ENCODE results near the gene MZT1. TPM values are rescaled to one million over a fixed set of nuclear protein-coding genes. Genes with fewer than 3 reads are reported as not detected.

The MZT1 gene
- total and polyA plus RNA-seq, 2 donors (not counting 1 experiment from before 2014, with no cell fraction given): 2.1 to 5.7 TPM

DNA sequence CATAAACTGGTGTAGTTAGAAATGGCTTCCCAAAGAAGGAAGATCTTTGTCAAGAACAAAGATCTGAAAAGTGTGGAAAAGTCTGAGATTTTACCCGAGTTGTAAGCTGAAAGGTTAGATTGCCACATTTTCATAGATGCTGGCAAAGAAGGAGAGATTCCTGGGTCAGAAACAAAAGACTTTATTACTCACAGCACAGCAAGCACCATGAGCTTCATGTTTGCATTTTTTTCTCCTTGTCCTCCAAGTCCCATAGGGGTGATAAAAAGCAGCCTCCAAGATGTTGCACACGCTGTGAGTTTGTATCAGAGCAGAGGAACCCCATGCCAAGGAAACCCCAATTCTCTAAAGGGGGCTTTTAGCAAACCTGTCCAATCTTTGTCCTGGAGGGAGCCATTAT, 29.3 kb downstream of the MZT1 start:
- no peak for TF ChIP-seq EZH2 (IDR thresholded peaks at IDR 0.05; ENCODE audit: borderline replicate concordance, insufficient read depth, low read depth, low read length, poor library complexity, severe bottlenecking)
- TF ChIP-seq, protein P1, sequence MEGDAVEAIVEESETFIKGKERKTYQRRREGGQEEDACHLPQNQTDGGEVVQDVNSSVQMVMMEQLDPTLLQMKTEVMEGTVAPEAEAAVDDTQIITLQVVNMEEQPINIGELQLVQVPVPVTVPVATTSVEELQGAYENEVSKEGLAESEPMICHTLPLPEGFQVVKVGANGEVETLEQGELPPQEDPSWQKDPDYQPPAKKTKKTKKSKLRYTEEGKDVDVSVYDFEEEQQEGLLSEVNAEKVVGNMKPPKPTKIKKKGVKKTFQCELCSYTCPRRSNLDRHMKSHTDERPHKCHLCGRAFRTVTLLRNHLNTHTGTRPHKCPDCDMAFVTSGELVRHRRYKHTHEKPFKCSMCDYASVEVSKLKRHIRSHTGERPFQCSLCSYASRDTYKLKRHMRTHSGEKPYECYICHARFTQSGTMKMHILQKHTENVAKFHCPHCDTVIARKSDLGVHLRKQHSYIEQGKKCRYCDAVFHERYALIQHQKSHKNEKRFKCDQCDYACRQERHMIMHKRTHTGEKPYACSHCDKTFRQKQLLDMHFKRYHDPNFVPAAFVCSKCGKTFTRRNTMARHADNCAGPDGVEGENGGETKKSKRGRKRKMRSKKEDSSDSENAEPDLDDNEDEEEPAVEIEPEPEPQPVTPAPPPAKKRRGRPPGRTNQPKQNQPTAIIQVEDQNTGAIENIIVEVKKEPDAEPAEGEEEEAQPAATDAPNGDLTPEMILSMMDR (IDR thresholded peaks at IDR 0.05): no peak
- H3K27me3 ChIP-seq (replicated peaks in 1 of 4; ENCODE audit: control extremely low read depth in 1 of 4, control insufficient read depth in 3 of 4, insufficient read depth in 4 of 4, low read length in 3 of 4): no peaks in the 10 kb centered on the region
- H3K27me3 Mint-ChIP-seq: peaks cover 4% of the 10 kb centered on the region
- H2AFZ ChIP-seq (ENCODE audit: insufficient read depth, low read depth, low read length, poor library complexity, severe bottlenecking): no peak overlapping the region
- H3K9me3 ChIP-seq (ENCODE audit: control extremely low read depth in 1 of 3, control insufficient read depth in 2 of 3, insufficient read depth in 1 of 3, low read length in 2 of 3): peaks cover 0 to 8% (median 0%) of the 10 kb centered on the region in 3 donors
- DNase-seq (no peak), ATAC-seq (ENCODE audit: low read depth) (no peak)
- H3K4me1 ChIP-seq (ENCODE audit: control insufficient read depth in 2 of 2, insufficient read depth in 2 of 2, low read length in 2 of 2): no peaks in the 10 kb centered on the region
- ChIA-PET POLR2A (no interaction called here), CTCF (no interaction called here)
- H3K9me3 Mint-ChIP-seq (ENCODE audit: insufficient read depth): no peaks in the 10 kb centered on the region
- no peaks in the 10 kb centered on the region for H3K4me1 Mint-ChIP-seq
- H3K4me3 ChIP-seq (ENCODE audit: control extremely low read depth in 1 of 5, extremely low read depth in 1 of 5, insufficient read depth in 1 of 5, low read depth in 2 of 5, low read length in 4 of 5): no peak overlapping the region
- no peak overlapping the region for H3K27ac ChIP-seq (ENCODE audit: low read length in 2 of 2)
- no peak overlapping the region for H3K4me2 ChIP-seq (replicated peaks; ENCODE audit: low read depth, low read length, poor library complexity, severe bottlenecking)
- H3K79me2 ChIP-seq (ENCODE audit: control insufficient read depth, insufficient read depth, low read length): no peaks in the 10 kb centered on the region
- WGBS (ENCODE audit: insufficient coverage): 73% methylated on average over 2 of the region's 2 CpGs
- intact Hi-C loops (cut with micrococcal nuclease): no loop called here
- no peaks in the 10 kb centered on the region for H3K36me3 ChIP-seq (replicated peaks in 1 of 2; ENCODE audit: control extremely low read depth in 1 of 2, control insufficient read depth in 1 of 2, extremely low read depth in 1 of 2, insufficient read depth in 2 of 2, low read length in 1 of 2)
- no peak overlapping the region for H3K4me3 Mint-ChIP-seq
- H3K9ac ChIP-seq (ENCODE audit: low read length): no peak overlapping the region
- H4K20me1 ChIP-seq (ENCODE audit: control insufficient read depth, insufficient read depth, low read length, poor library complexity, severe bottlenecking): no peaks in the 10 kb centered on the region
- no peak overlapping the region for H3K27ac Mint-ChIP-seq

DNA sequence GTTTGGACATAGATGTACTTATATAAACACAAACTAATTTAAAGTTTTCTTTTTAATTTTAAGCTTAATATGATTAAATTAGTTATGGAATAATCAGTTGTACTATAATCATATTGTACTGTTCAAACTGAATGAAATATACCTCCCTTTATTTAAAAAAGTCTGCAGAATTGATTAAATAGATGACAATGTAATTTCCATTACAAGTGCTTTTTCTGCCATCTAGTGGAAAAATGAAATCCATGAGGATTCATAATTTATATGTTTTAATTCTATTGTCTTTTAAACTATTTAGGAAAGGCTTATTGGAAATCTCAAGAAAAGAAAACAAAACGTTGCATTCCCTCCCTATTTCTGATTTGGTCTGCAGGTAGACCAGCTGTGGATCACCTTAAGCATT, 30.9 kb downstream of the MZT1 start:
- CTCF ChIA-PET: no interaction called here
- intact Hi-C loops (cut with micrococcal nuclease): no loop called here
- no CpG with 5 or more reads among the region's 1 CpG for WGBS (ENCODE audit: insufficient coverage)

More for the DNA sequence above, 30.9 kb downstream of the MZT1 start:
- no peaks in the 10 kb centered on the region for H3K4me1 Mint-ChIP-seq
- Histone ChIP-seq H3K9ac (ENCODE audit: low read length) (no peak overlapping the region), H3K9me3 (ENCODE audit: control extremely low read depth in 1 of 3, control insufficient read depth in 2 of 3, insufficient read depth in 1 of 3, low read length in 2 of 3) (peaks cover 0 to 10% (median 0%) of the 10 kb centered on the region in 3 donors), H3K4me3 (ENCODE audit: control extremely low read depth in 1 of 5, extremely low read depth in 1 of 5, insufficient read depth in 1 of 5, low read depth in 2 of 5, low read length in 4 of 5) (no peak overlapping the region), H3K27me3 (replicated peaks in 1 of 4; ENCODE audit: control extremely low read depth in 1 of 4, control insufficient read depth in 3 of 4, insufficient read depth in 4 of 4, low read length in 3 of 4) (no peaks in the 10 kb centered on the region), H3K36me3 (replicated peaks in 1 of 2; ENCODE audit: control extremely low read depth in 1 of 2, control insufficient read depth in 1 of 2, extremely low read depth in 1 of 2, insufficient read depth in 2 of 2, low read length in 1 of 2) (no peaks in the 10 kb centered on the region), H3K79me2 (ENCODE audit: control insufficient read depth, insufficient read depth, low read length) (no peaks in the 10 kb centered on the region), H2AFZ (ENCODE audit: insufficient read depth, low read depth, low read length, poor library complexity, severe bottlenecking) (no peak overlapping the region), H3K4me2 (replicated peaks; ENCODE audit: low read depth, low read length, poor library complexity, severe bottlenecking) (no peak overlapping the region), H4K20me1 (ENCODE audit: control insufficient read depth, insufficient read depth, low read length, poor library complexity, severe bottlenecking) (no peaks in the 10 kb centered on the region), H3K4me1 (ENCODE audit: control insufficient read depth in 2 of 2, insufficient read depth in 2 of 2, low read length in 2 of 2) (no peaks in the 10 kb centered on the region), H3K27ac (ENCODE audit: low read length in 2 of 2) (no peak overlapping the region)
- TF ChIP-seq, protein P1 (IDR thresholded peaks at IDR 0.05): peak; percentile 25
- TF ChIP-seq EZH2 (IDR thresholded peaks at IDR 0.05; ENCODE audit: borderline replicate concordance, insufficient read depth, low read depth, low read length, poor library complexity, severe bottlenecking): no peak
- no peak overlapping the region for H3K4me3 Mint-ChIP-seq
- H3K9me3 Mint-ChIP-seq (ENCODE audit: insufficient read depth): no peaks in the 10 kb centered on the region
- peaks cover 4% of the 10 kb centered on the region for H3K27me3 Mint-ChIP-seq
- ATAC-seq (ENCODE audit: low read depth) (no peak), DNase-seq (no peak)
- H3K27ac Mint-ChIP-seq: no peak overlapping the region
- POLR2A ChIA-PET: no interaction called here
